DND-41 (cell line): Measurements from ENCODE around the gene ADGRB3.

ENCODE experiments used
- EZH2 ChIP-seq: IDR thresholded peaks from 3 replicates; pipeline ENCODE4 v1.6.1; 2012; ENCODE audit warnings: borderline replicate concordance, low read depth, mild to moderate bottlenecking, moderate library complexity, low read length, inconsistent platforms; ENCODE audit not compliant: severe bottlenecking
- TF ChIP-seq, protein P1 (sequence below): IDR thresholded peaks from 2 replicates; pipeline ENCODE4 v1.5.1; 2012; ENCODE audit warnings: borderline replicate concordance, low read length, moderate library complexity, mild to moderate bottlenecking; ENCODE audit not compliant: poor library complexity, severe bottlenecking; ENCODE audit errors: extremely low read depth

- TF ChIP-seq, protein P1, sequence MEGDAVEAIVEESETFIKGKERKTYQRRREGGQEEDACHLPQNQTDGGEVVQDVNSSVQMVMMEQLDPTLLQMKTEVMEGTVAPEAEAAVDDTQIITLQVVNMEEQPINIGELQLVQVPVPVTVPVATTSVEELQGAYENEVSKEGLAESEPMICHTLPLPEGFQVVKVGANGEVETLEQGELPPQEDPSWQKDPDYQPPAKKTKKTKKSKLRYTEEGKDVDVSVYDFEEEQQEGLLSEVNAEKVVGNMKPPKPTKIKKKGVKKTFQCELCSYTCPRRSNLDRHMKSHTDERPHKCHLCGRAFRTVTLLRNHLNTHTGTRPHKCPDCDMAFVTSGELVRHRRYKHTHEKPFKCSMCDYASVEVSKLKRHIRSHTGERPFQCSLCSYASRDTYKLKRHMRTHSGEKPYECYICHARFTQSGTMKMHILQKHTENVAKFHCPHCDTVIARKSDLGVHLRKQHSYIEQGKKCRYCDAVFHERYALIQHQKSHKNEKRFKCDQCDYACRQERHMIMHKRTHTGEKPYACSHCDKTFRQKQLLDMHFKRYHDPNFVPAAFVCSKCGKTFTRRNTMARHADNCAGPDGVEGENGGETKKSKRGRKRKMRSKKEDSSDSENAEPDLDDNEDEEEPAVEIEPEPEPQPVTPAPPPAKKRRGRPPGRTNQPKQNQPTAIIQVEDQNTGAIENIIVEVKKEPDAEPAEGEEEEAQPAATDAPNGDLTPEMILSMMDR: no peak
- no peak for TF ChIP-seq EZH2
Measured at GRCh38 chr6:69265706-69266105, 630.6 kb downstream of the ADGRB3 start.
